Measurements from ENCODE around the gene SEPTIN11. TPM values are rescaled to one million over a fixed set of nuclear protein-coding genes. Genes with fewer than 3 reads are reported as not detected.

Gene SEPTIN11
- total and polyA plus RNA-seq, 2 of the 4 experiments (the other 2 are of a cell fraction): 267 to 573 TPM

DNA sequence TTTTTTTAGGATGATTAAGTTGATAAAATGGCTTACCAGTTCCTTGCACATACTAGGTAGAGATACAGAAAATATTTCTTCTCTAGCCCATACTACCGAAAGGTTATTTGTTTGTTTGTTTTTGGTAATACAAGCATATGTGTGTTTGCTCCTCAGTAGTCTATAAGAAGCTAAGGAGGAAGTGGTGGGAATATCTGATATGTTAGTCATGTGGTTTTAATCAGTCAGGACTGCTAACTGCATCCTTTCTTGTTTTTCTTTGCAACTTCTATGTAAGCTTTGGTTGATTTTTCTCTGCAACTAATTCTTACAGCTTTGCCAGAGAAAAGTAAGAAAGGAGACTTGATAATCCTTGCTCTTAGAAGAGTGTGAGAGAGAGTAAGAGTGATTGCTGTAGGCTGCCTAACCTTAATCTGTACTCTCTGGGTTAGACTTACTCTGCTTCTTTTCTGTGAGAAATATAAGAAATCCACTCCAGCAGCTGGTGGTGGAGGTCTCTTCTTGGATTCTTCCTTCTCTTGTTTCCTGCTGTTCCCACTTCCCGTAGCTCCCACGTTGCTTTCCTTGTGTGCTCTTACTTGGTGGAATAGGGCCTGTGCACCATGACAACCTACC is 28.3 kb downstream of the SEPTIN11 start (continued):
- no peak for TF ChIP-seq MAFK (IDR thresholded peaks at IDR 0.05; ENCODE audit: low read depth, low read length)

DNA sequence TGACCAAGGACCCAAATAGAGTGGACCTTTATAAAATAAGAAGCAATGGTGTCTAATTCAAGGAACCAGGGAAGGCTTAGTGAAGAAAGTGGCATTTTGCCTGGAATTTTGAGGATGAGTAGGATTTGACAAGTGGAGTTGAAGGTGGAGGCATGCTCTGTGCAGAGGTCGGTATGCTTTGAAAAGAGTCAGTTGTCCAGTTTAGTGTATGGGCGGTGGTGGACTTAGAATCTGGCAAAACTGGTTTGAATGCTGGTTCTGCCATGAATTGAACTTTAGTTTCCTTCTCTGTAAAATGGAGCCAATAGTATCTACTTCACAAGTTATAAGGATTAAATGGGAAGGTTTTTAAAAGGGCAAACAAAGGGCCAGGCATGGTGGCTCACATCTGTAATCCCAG is 29.7 kb downstream of the SEPTIN11 start:
- 0 out of 4 replicates have a peak overlapping the region, but pooled peaks have one; percentile 6 to 10 for H4K8ac ChIP-seq (ENCODE audit: low read depth in 2 of 2, low read length in 2 of 2)
- H3K4me3 ChIP-seq (ENCODE audit: insufficient read depth, low read depth, low read length): no peak overlapping the region
- H3K9me3 ChIP-seq (ENCODE audit: control insufficient read depth, insufficient read depth, low read length): no peaks in the 10 kb centered on the region
- peaks cover 10% of the 10 kb centered on the region for H3K36me3 ChIP-seq (ENCODE audit: control insufficient read depth, insufficient read depth, low read length)
- H2BK20ac ChIP-seq (ENCODE audit: low read depth, low read length): no peak overlapping the region
- H3K4me1 ChIP-seq (ENCODE audit: control insufficient read depth, insufficient read depth, low read length): peaks cover 35% of the 10 kb centered on the region
- H4K91ac ChIP-seq (ENCODE audit: insufficient read depth, low read depth, low read length): no peak overlapping the region
- no peak overlapping the region for H2AFZ ChIP-seq (replicated peaks; ENCODE audit: low read length, poor library complexity)
- CTCF ChIA-PET: no interaction called here
- no CpG with 5 or more reads among the region's 2 CpGs for WGBS, 2 experiments (ENCODE audit: extremely low coverage in 2 of 2, insufficient read length in 1 of 2)
- H3K27ac ChIP-seq (ENCODE audit: insufficient read depth, low read length): no peak overlapping the region
- H3K4ac ChIP-seq (ENCODE audit: low read depth, low read length): no peak overlapping the region
- in situ Hi-C loops (cut with MboI; ENCODE audit: low sequenced_read_pairs) (no loop called here), intact Hi-C loops (cut with micrococcal nuclease) (no loop called here), dilution Hi-C loops (cut with HindIII; ENCODE audit: low sequenced_read_pairs, unreplicated experiment) (no loop called here)
- H3K14ac ChIP-seq (replicated peaks; ENCODE audit: low read depth, low read length): no peak overlapping the region
- H2AK5ac ChIP-seq (ENCODE audit: low read depth, low read length): no peak overlapping the region
- H2BK5ac ChIP-seq (ENCODE audit: low read depth, low read length, poor library complexity, severe bottlenecking): peak overlapping the region; percentile 28
- no peak overlapping the region for H3K56ac ChIP-seq (ENCODE audit: extremely low read depth, insufficient read depth, low read length)
- H3K23ac ChIP-seq (ENCODE audit: low read depth, low read length): no peak overlapping the region
- no peak overlapping the region for H2BK15ac ChIP-seq (ENCODE audit: low read depth, low read length)
- peaks cover 31 to 68% of the 10 kb centered on the region in 2 experiments for H3K79me1 ChIP-seq (ENCODE audit: low read depth in 1 of 2, low read length in 2 of 2)
- H3K18ac ChIP-seq (ENCODE audit: low read depth, low read length): no peak overlapping the region
- peaks cover 87% of the 10 kb centered on the region for H4K20me1 ChIP-seq (ENCODE audit: insufficient read depth, low read length)
- ATAC-seq (ENCODE audit: low read depth): no peak
- BruUV-seq (replicated peaks): no TSS peak
- no peak overlapping the region for H4K5ac ChIP-seq (ENCODE audit: low read depth, low read length)
- DNase-seq: no peak
- no peaks in the 10 kb centered on the region for H3K27me3 ChIP-seq (ENCODE audit: control insufficient read depth, insufficient read depth, low read length)
- H2BK120ac ChIP-seq (ENCODE audit: low read depth, low read length): no peak overlapping the region
- no peak overlapping the region for H3K9ac ChIP-seq (ENCODE audit: low read depth, low read length)
- peaks cover 28% of the 10 kb centered on the region for H3K9me1 ChIP-seq (ENCODE audit: insufficient read depth, low read length)
- POLR2A ChIA-PET (ENCODE audit: unreplicated experiment): no interaction called here
- H3K4me2 ChIP-seq (ENCODE audit: low read depth, low read length): no peak overlapping the region
- TF ChIP-seq, protein P1, sequence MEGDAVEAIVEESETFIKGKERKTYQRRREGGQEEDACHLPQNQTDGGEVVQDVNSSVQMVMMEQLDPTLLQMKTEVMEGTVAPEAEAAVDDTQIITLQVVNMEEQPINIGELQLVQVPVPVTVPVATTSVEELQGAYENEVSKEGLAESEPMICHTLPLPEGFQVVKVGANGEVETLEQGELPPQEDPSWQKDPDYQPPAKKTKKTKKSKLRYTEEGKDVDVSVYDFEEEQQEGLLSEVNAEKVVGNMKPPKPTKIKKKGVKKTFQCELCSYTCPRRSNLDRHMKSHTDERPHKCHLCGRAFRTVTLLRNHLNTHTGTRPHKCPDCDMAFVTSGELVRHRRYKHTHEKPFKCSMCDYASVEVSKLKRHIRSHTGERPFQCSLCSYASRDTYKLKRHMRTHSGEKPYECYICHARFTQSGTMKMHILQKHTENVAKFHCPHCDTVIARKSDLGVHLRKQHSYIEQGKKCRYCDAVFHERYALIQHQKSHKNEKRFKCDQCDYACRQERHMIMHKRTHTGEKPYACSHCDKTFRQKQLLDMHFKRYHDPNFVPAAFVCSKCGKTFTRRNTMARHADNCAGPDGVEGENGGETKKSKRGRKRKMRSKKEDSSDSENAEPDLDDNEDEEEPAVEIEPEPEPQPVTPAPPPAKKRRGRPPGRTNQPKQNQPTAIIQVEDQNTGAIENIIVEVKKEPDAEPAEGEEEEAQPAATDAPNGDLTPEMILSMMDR (conservative IDR thresholded peaks at IDR 0.05; ENCODE audit: low read depth, low read length): no peak
- no peak overlapping the region for H2AK9ac ChIP-seq (replicated peaks; ENCODE audit: low read depth, low read length, poor library complexity)

Measured in IMR-90 (cell line).